Stomach smooth muscle (tissue), 2 donors: ENCODE data around the gene U2AF1L4.

ENCODE experiments used
- H3K27ac ChIP-seq: one replicate; pipeline ENCODE4 v1.7.0; 2013; ENCODE audit warnings: mild to moderate bottlenecking, low read length, inconsistent platforms
- H3K27me3 ChIP-seq, 2 donors: one replicate each; pipeline ENCODE4 v1.7.0; 2013; ENCODE audit warnings: low read length in 2 of 2; ENCODE audit not compliant: insufficient read depth in 2 of 2, control insufficient read depth in 1 of 2
- H3K36me3 ChIP-seq, 2 donors: one replicate each; pipeline ENCODE4 v1.7.0; 2013; ENCODE audit warnings: low read length in 2 of 2; ENCODE audit not compliant: control insufficient read depth in 2 of 2, insufficient read depth in 2 of 2
- H3K4me1 ChIP-seq: one replicate; pipeline ENCODE4 v1.7.0; 2013; ENCODE audit warnings: low read length; ENCODE audit not compliant: control insufficient read depth, insufficient read depth
- H3K4me3 ChIP-seq, 2 donors: one replicate each; pipeline ENCODE4 v1.7.0; 2013; ENCODE audit warnings: low read length in 2 of 2
- H3K9ac ChIP-seq, 2 donors: one replicate each; pipeline ENCODE4 v1.7.0; 2013; ENCODE audit warnings: low read length in 2 of 2, mild to moderate bottlenecking in 1 of 2
- H3K9me3 ChIP-seq, 2 donors: one replicate each; pipeline ENCODE4 v1.7.0; 2013; ENCODE audit warnings: low read length in 2 of 2; ENCODE audit not compliant: control insufficient read depth in 2 of 2
- donor health status: healthy.
- donor health status: Pancreatic carcinoma.

Gene U2AF1L4

GRCh38 chr19:35767288-35768081 is 22.3 kb upstream of the U2AF1L4 start:
- Histone ChIP-seq H3K4me3 (no peak overlapping the region), H3K27me3 (no peaks in the 10 kb centered on the region), H3K4me1 (peaks cover 5% of the 10 kb centered on the region), H3K27ac (no peak overlapping the region), H3K9ac (no peak overlapping the region), H3K36me3 (peaks cover 4 to 12% of the 10 kb centered on the region in 2 donors), H3K9me3 (no peaks in the 10 kb centered on the region)

GRCh38 chr19:35766571-35767104 is 21.4 kb upstream of the U2AF1L4 start:
- H3K9me3 ChIP-seq, result no peaks in the 10 kb centered on the region
- H3K27me3 ChIP-seq, result no peaks in the 10 kb centered on the region
- H3K9ac ChIP-seq, result no peak overlapping the region
- H3K4me1 ChIP-seq, result peaks cover 5% of the 10 kb centered on the region
- H3K4me3 ChIP-seq, result no peak overlapping the region
- H3K27ac ChIP-seq, result no peak overlapping the region
- H3K36me3 ChIP-seq, result peaks cover 10 to 18% of the 10 kb centered on the region in 2 donors

GRCh38 chr19:35764432-35765315 is 19.5 kb upstream of the U2AF1L4 start:
- Histone ChIP-seq H3K27me3 (no peaks in the 10 kb centered on the region), H3K36me3 (peaks cover 10 to 21% of the 10 kb centered on the region in 2 donors)

GRCh38 chr19:35760711-35761349 is 15.6 kb upstream of the U2AF1L4 start:
- H3K9ac ChIP-seq, result no peak overlapping the region
- peaks cover 25% of the 10 kb centered on the region for H3K4me1 ChIP-seq
- no peak overlapping the region for H3K27ac ChIP-seq
- peaks cover 10 to 18% of the 10 kb centered on the region in 2 donors for H3K36me3 ChIP-seq
- H3K27me3 ChIP-seq, result no peaks in the 10 kb centered on the region
- no peaks in the 10 kb centered on the region for H3K9me3 ChIP-seq
- no peak overlapping the region for H3K4me3 ChIP-seq

More at GRCh38 chr19:35764432-35765315, 19.5 kb upstream of the U2AF1L4 start:
- peaks cover 7% of the 10 kb centered on the region for H3K4me1 ChIP-seq
- H3K27ac ChIP-seq, result no peak overlapping the region
- no peaks in the 10 kb centered on the region for H3K9me3 ChIP-seq
- no peak overlapping the region for H3K4me3 ChIP-seq
- no peak overlapping the region for H3K9ac ChIP-seq

- no peak overlapping the region for H3K27ac ChIP-seq
- no peaks in the 10 kb centered on the region for H3K27me3 ChIP-seq
- H3K4me1 ChIP-seq, result peaks cover 31% of the 10 kb centered on the region
- peaks cover 8 to 14% of the 10 kb centered on the region in 2 donors for H3K36me3 ChIP-seq
- no peaks in the 10 kb centered on the region for H3K9me3 ChIP-seq
- H3K4me3 ChIP-seq, result peak overlapping the region in 1 of 2 donors; percentile 8
- H3K9ac ChIP-seq, result no peak overlapping the region
Measured at GRCh38 chr19:35759697-35760096, 14.5 kb upstream of the U2AF1L4 start.

- H3K36me3 ChIP-seq, result peaks cover 15 to 21% of the 10 kb centered on the region in 2 donors
- H3K27ac ChIP-seq, result peak within 1 kb of the TSS; percentile 100
- peak within 1 kb of the TSS; percentile 99 to 100 for H3K9ac ChIP-seq
- peaks cover 44% of the 10 kb centered on the region for H3K4me1 ChIP-seq
- H3K9me3 ChIP-seq, result no peaks in the 10 kb centered on the region
- H3K27me3 ChIP-seq, result no peaks in the 10 kb centered on the region
- peak within 1 kb of the TSS; percentile 97 to 99 for H3K4me3 ChIP-seq
Measured at GRCh38 chr19:35757749-35758608, 12.8 kb upstream of the U2AF1L4 start, which contains the start of gene PROSER3. Gene PROSER3 (plus strand): TSS chr19:35758176. CDS start chr19:35758216, 40 bp downstream.

GRCh38 chr19:35757231-35757748 is 12.1 kb upstream of the U2AF1L4 start:
- Histone ChIP-seq H3K9me3 (no peaks in the 10 kb centered on the region), H3K4me3 (peak overlapping the region; percentile 87 to 99), H3K27ac (peak overlapping the region; percentile 100), H3K36me3 (peaks cover 21 to 24% of the 10 kb centered on the region in 2 donors), H3K9ac (peak overlapping the region; percentile 99 to 100), H3K27me3 (no peaks in the 10 kb centered on the region), H3K4me1 (peaks cover 44% of the 10 kb centered on the region)

- Histone ChIP-seq H3K4me1 (peaks cover 49% of the 10 kb centered on the region), H3K4me3 (peak within 1 kb of the TSS; percentile 87 to 99), H3K9me3 (no peaks in the 10 kb centered on the region), H3K27me3 (no peaks in the 10 kb centered on the region), H3K36me3 (peaks cover 15 to 21% of the 10 kb centered on the region in 2 donors), H3K27ac (peak within 1 kb of the TSS; percentile 100), H3K9ac (peak within 1 kb of the TSS; percentile 99 to 100)
Measured at GRCh38 chr19:35756377-35757230, 11.4 kb upstream of the U2AF1L4 start, which contains the start of gene HSPB6. Gene HSPB6 (minus strand): TSS chr19:35757029. CDS start chr19:35757008, 21 bp downstream.
